ENCODE data around the gene CABP2. TPM values are rescaled to one million over a fixed set of nuclear protein-coding genes. Genes with fewer than 3 reads are reported as not detected.

CABP2 gene
- total RNA-seq, 1 experiment from 2014 or later, result not detected

GRCh38 chr11:67530282-67530592 is 7.0 kb upstream of the CABP2 start:
- Histone ChIP-seq H3K9ac (ENCODE audit: low read length) (no peak overlapping the region), H2AFZ (ENCODE audit: low read length) (no peak overlapping the region), H3K27me3 (ENCODE audit: low read length) (no peaks in the 10 kb centered on the region), H3K36me3 (ENCODE audit: low read depth, low read length) (no peaks in the 10 kb centered on the region; the same call in 1 of the 2 replicates), H3K9me2 (replicated peaks; ENCODE audit: low read length) (no peaks in the 10 kb centered on the region), H3K4me2 (ENCODE audit: low read length) (no peak overlapping the region), H3K4me3 (ENCODE audit: low read length) (no peak overlapping the region), H4K20me1 (ENCODE audit: low read length) (no peaks in the 10 kb centered on the region), H3K4me1 (ENCODE audit: insufficient read depth, low read length) (no peaks in the 10 kb centered on the region), H3K27ac (ENCODE audit: low read length) (no peak overlapping the region), H3K9me3 (ENCODE audit: low read length) (peaks cover 23% of the 10 kb centered on the region), H3K79me2 (ENCODE audit: low read length) (no peaks in the 10 kb centered on the region), H3F3A (ENCODE audit: low read length, unreplicated experiment) (no peaks in the 10 kb centered on the region)
- ChIA-PET POLR2A (ENCODE audit: unreplicated experiment) (no interaction called here), CTCF (no interaction called here)
- ATAC-seq (no peak), DNase-seq (no peak)
- TF ChIP-seq EZH2 (IDR thresholded peaks at IDR 0.05; ENCODE audit: low read length, unreplicated experiment) (no peak), EZH2phosphoT487 (IDR thresholded peaks at IDR 0.05; ENCODE audit: borderline replicate concordance, low read length) (no peak)
- TF ChIP-seq, protein P1, sequence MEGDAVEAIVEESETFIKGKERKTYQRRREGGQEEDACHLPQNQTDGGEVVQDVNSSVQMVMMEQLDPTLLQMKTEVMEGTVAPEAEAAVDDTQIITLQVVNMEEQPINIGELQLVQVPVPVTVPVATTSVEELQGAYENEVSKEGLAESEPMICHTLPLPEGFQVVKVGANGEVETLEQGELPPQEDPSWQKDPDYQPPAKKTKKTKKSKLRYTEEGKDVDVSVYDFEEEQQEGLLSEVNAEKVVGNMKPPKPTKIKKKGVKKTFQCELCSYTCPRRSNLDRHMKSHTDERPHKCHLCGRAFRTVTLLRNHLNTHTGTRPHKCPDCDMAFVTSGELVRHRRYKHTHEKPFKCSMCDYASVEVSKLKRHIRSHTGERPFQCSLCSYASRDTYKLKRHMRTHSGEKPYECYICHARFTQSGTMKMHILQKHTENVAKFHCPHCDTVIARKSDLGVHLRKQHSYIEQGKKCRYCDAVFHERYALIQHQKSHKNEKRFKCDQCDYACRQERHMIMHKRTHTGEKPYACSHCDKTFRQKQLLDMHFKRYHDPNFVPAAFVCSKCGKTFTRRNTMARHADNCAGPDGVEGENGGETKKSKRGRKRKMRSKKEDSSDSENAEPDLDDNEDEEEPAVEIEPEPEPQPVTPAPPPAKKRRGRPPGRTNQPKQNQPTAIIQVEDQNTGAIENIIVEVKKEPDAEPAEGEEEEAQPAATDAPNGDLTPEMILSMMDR (conservative IDR thresholded peaks at IDR 0.05; ENCODE audit: low read depth, low read length), result no peak
- intact Hi-C loops (cut with micrococcal nuclease), result no loop called here
- BruUV-seq (replicated peaks), result no TSS peak

- Histone ChIP-seq H3K4me1 (ENCODE audit: insufficient read depth, low read length) (no peaks in the 10 kb centered on the region), H3K27me3 (ENCODE audit: low read length) (no peaks in the 10 kb centered on the region), H3K27ac (ENCODE audit: low read length) (no peak overlapping the region), H2AFZ (ENCODE audit: low read length) (no peak overlapping the region), H3K36me3 (ENCODE audit: low read depth, low read length) (no peaks in the 10 kb centered on the region), H3F3A (ENCODE audit: low read length, unreplicated experiment) (no peaks in the 10 kb centered on the region), H3K4me3 (ENCODE audit: low read length) (no peak overlapping the region), H3K9me2 (replicated peaks; ENCODE audit: low read length) (no peaks in the 10 kb centered on the region), H3K4me2 (ENCODE audit: low read length) (no peak overlapping the region), H3K9ac (ENCODE audit: low read length) (no peak overlapping the region), H3K79me2 (ENCODE audit: low read length) (no peaks in the 10 kb centered on the region), H4K20me1 (ENCODE audit: low read length) (no peaks in the 10 kb centered on the region), H3K9me3 (ENCODE audit: low read length) (peaks cover 6% of the 10 kb centered on the region)
- no peak for ATAC-seq
- intact Hi-C loops (cut with micrococcal nuclease), result no loop called here
- ChIA-PET CTCF (no interaction called here), POLR2A (ENCODE audit: unreplicated experiment) (no interaction called here)
- TF ChIP-seq EZH2 (IDR thresholded peaks at IDR 0.05; ENCODE audit: low read length, unreplicated experiment) (no peak), EZH2phosphoT487 (IDR thresholded peaks at IDR 0.05; ENCODE audit: borderline replicate concordance, low read length) (no peak)
- no peak for DNase-seq
- no TSS peak for BruUV-seq (replicated peaks)
These were observed 5.1 kb upstream of the CABP2 start for GRCh38 chr11:67528376-67528775.

DNA sequence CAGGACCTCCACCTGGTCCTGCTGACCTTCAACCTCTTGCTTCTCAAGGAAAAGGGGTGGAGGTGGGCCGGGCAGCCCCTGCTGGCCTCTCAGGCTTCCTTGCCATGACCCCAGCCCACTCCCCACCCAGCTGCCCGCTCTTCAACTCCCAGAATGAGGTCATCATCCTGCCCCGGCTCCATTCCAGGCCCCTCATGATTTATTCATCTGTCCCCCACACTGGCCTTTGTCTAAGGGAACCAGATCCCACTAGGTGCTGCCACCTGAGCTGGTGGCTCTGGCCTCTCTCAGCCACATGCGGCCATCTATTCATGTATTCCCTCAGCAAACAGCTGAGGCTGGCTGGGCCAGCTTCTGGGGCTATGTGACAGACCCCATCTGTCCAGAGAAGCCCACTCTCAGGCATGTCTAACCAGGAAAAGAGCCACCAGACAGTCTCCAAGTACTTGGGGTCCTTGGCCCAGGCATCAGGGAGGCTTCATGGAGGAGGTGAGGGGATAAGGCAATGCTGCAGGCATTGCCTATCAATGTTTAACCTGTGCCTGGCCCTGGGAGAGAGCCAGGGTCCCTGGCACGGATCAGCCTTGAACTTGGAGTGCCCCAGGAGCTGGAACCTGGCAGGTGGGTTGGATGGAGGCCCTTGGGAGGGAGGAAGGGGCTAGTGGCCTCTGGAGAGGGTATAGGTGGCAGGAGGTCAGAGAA is 2.2 kb upstream of the CABP2 start:
- H4K20me1 ChIP-seq (ENCODE audit: low read length), result no peaks in the 10 kb centered on the region
- no peak overlapping the region for H3K9ac ChIP-seq (ENCODE audit: low read length)
- DNase-seq, result no peak
- TF ChIP-seq, protein P1 (conservative IDR thresholded peaks at IDR 0.05; ENCODE audit: low read depth, low read length), result no peak
- no peaks in the 10 kb centered on the region for H3K36me3 ChIP-seq (ENCODE audit: low read depth, low read length)
- H3K27me3 ChIP-seq (ENCODE audit: low read length), result no peaks in the 10 kb centered on the region
- no peaks in the 10 kb centered on the region for H3K9me2 ChIP-seq (replicated peaks; ENCODE audit: low read length)
- H3K4me1 ChIP-seq (ENCODE audit: insufficient read depth, low read length), result no peaks in the 10 kb centered on the region
- CTCF ChIA-PET, result no interaction called here
- BruUV-seq (replicated peaks), result no TSS peak
- ATAC-seq, result no peak
- H3K79me2 ChIP-seq (ENCODE audit: low read length), result no peaks in the 10 kb centered on the region
- no peak overlapping the region for H2AFZ ChIP-seq (ENCODE audit: low read length)
- POLR2A ChIA-PET (ENCODE audit: unreplicated experiment), result no interaction called here
- no peak overlapping the region for H3K4me3 ChIP-seq (ENCODE audit: low read length)
- intact Hi-C loops (cut with micrococcal nuclease), result no loop called here
- H3F3A ChIP-seq (ENCODE audit: low read length, unreplicated experiment), result no peaks in the 10 kb centered on the region
- H3K9me3 ChIP-seq (ENCODE audit: low read length), result no peaks in the 10 kb centered on the region
- H3K27ac ChIP-seq (ENCODE audit: low read length), result no peak overlapping the region
- H3K4me2 ChIP-seq (ENCODE audit: low read length), result no peak overlapping the region

All from PC-3 (cell line).